HG03460 (cell line): Measurements from ENCODE around the gene NPHS1.

ENCODE experiments used
- ATAC-seq: cut with Tn5 transposase; IDR thresholded peaks from one replicate; pipeline ENCODE4 v1.9.1; 2021; ENCODE audit not compliant: unreplicated experiment

The NPHS1 gene

GRCh38 chr19:35789978-35790944 lies 62.0 kb downstream of the NPHS1 start:
- no peak for ATAC-seq

GRCh38 chr19:35789195-35789977 lies 62.9 kb downstream of the NPHS1 start:
- no peak for ATAC-seq

GRCh38 chr19:35788205-35788960 lies 63.9 kb downstream of the NPHS1 start:
- ATAC-seq = no peak

GRCh38 chr19:35787227-35787799 lies 65.0 kb downstream of the NPHS1 start:
- ATAC-seq = no peak

- ATAC-seq = no peak
Observed at GRCh38 chr19:35786299-35787160, 65.8 kb downstream of the NPHS1 start.

- ATAC-seq = no peak
Observed at GRCh38 chr19:35785339-35785627, 67.0 kb downstream of the NPHS1 start.

- ATAC-seq = no peak
Observed at GRCh38 chr19:35784503-35785338, 67.6 kb downstream of the NPHS1 start.

GRCh38 chr19:35783469-35784434 lies 68.6 kb downstream of the NPHS1 start:
- no peak for ATAC-seq

GRCh38 chr19:35782589-35782988 lies 69.7 kb downstream of the NPHS1 start:
- ATAC-seq = no peak

GRCh38 chr19:35781650-35782049 lies 70.7 kb downstream of the NPHS1 start:
- no peak for ATAC-seq

GRCh38 chr19:35780717-35781116 lies 71.6 kb downstream of the NPHS1 start:
- ATAC-seq = no peak

- ATAC-seq = no peak
Observed at GRCh38 chr19:35780058-35780457, 72.2 kb downstream of the NPHS1 start.

- no peak for ATAC-seq
Observed at GRCh38 chr19:35779033-35779432, 73.3 kb downstream of the NPHS1 start.

- ATAC-seq = no peak
Observed at GRCh38 chr19:35777961-35778360, 74.3 kb downstream of the NPHS1 start.

GRCh38 chr19:35777086-35777841 lies 75.0 kb downstream of the NPHS1 start:
- no peak for ATAC-seq

GRCh38 chr19:35776102-35776788 lies 76.1 kb downstream of the NPHS1 start:
- no peak for ATAC-seq
